Osteoblast (primary cell): ENCODE data around the gene LRBA. TPM values are rescaled to one million over a fixed set of nuclear protein-coding genes. Genes with fewer than 3 reads are reported as not detected.

Experiments
- DNase-seq: peaks from one replicate; pipeline ENCODE4 v3.0.0; 2011; ENCODE audit warnings: low spot score, mixed read lengths; ENCODE audit not compliant: insufficient read length; ENCODE audit errors: missing footprints
- H2AFZ ChIP-seq: 2 replicates; pipeline ENCODE4 v1.6.0; 2011; ENCODE audit warnings: mild to moderate bottlenecking, low read length
- H3K27ac ChIP-seq: 2 replicates; pipeline ENCODE4 v1.5.1; 2011; ENCODE audit warnings: mild to moderate bottlenecking, low read depth, low read length, moderate library complexity
- H3K27me3 ChIP-seq: 2 replicates; pipeline ENCODE4 v1.6.0; 2012; ENCODE audit warnings: mild to moderate bottlenecking, control low read depth, inconsistent platforms, low read length, moderate library complexity; ENCODE audit not compliant: insufficient read depth
- H3K36me3 ChIP-seq: 2 replicates; pipeline ENCODE4 v1.5.1; 2011; ENCODE audit warnings: mild to moderate bottlenecking, low read length, control low read depth, moderate library complexity; ENCODE audit not compliant: insufficient read depth
- H3K4me1 ChIP-seq: 2 replicates; pipeline ENCODE4 v1.5.1; 2011; ENCODE audit warnings: mild to moderate bottlenecking, low read length, control low read depth, moderate library complexity; ENCODE audit not compliant: insufficient read depth
- H3K4me2 ChIP-seq: 2 replicates; pipeline ENCODE4 v1.6.0; 2011; ENCODE audit warnings: mild to moderate bottlenecking, low read length; ENCODE audit not compliant: insufficient read depth
- H3K4me3 ChIP-seq: fragments of 200-600 bp; sonication (generic); 3 replicates; pipeline ENCODE4 v1.5.1; 2012; ENCODE audit warnings: mild to moderate bottlenecking, low read length, inconsistent platforms; ENCODE audit not compliant: insufficient read depth
- H3K79me2 ChIP-seq: 2 replicates; pipeline ENCODE4 v1.6.0; 2012; ENCODE audit warnings: mild to moderate bottlenecking, low read length, control low read depth, inconsistent platforms; ENCODE audit not compliant: insufficient read depth
- H3K9me3 ChIP-seq: 2 replicates; pipeline ENCODE4 v1.5.1; 2011; ENCODE audit warnings: low read depth, low read length, control low read depth
- H4K20me1 ChIP-seq: 2 replicates; pipeline ENCODE4 v1.6.0; 2012; ENCODE audit warnings: mild to moderate bottlenecking, low read length, control low read depth; ENCODE audit not compliant: insufficient read depth
- total RNA-seq: library from RNA; depleted of rRNA; stranded (reverse); fragments of >200 nt; gene quantifications from 2 replicates; pipeline ENCODE4 v1.2.3, GENCODE V29; 2012
- TF ChIP-seq, protein P1 (sequence below): IDR thresholded peaks from 2 replicates; pipeline ENCODE4 v1.5.1; 2011; ENCODE audit warnings: mild to moderate bottlenecking, low read depth, low read length, moderate library complexity; ENCODE audit errors: extremely low read depth

The LRBA gene
- total RNA-seq, 1 donor = 67.3 TPM

GRCh38 chr4:150909116-150909515, 106.0 kb downstream of the LRBA start:
- H3K4me3 ChIP-seq = no peak overlapping the region
- H3K4me2 ChIP-seq = no peak overlapping the region
- TF ChIP-seq, protein P1, sequence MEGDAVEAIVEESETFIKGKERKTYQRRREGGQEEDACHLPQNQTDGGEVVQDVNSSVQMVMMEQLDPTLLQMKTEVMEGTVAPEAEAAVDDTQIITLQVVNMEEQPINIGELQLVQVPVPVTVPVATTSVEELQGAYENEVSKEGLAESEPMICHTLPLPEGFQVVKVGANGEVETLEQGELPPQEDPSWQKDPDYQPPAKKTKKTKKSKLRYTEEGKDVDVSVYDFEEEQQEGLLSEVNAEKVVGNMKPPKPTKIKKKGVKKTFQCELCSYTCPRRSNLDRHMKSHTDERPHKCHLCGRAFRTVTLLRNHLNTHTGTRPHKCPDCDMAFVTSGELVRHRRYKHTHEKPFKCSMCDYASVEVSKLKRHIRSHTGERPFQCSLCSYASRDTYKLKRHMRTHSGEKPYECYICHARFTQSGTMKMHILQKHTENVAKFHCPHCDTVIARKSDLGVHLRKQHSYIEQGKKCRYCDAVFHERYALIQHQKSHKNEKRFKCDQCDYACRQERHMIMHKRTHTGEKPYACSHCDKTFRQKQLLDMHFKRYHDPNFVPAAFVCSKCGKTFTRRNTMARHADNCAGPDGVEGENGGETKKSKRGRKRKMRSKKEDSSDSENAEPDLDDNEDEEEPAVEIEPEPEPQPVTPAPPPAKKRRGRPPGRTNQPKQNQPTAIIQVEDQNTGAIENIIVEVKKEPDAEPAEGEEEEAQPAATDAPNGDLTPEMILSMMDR = no peak
- H3K9me3 ChIP-seq = no peaks in the 10 kb centered on the region
- no peaks in the 10 kb centered on the region for H4K20me1 ChIP-seq
- H3K27me3 ChIP-seq = no peaks in the 10 kb centered on the region
- H3K4me1 ChIP-seq = no peaks in the 10 kb centered on the region
- no peak overlapping the region for H2AFZ ChIP-seq
- no peak for DNase-seq
- H3K27ac ChIP-seq = no peak overlapping the region
- no peaks in the 10 kb centered on the region for H3K79me2 ChIP-seq
- no peaks in the 10 kb centered on the region for H3K36me3 ChIP-seq

GRCh38 chr4:150906987-150907633, 108.0 kb downstream of the LRBA start:
- H3K4me2 ChIP-seq = no peak overlapping the region
- no peak overlapping the region for H3K4me3 ChIP-seq
- no peaks in the 10 kb centered on the region for H3K9me3 ChIP-seq
- TF ChIP-seq, protein P1 = no peak
- no peak overlapping the region for H3K27ac ChIP-seq
- no peaks in the 10 kb centered on the region for H3K27me3 ChIP-seq
- DNase-seq = no peak
- H3K36me3 ChIP-seq = no peaks in the 10 kb centered on the region
- H3K4me1 ChIP-seq = no peaks in the 10 kb centered on the region
- no peaks in the 10 kb centered on the region for H4K20me1 ChIP-seq
- H2AFZ ChIP-seq = no peak overlapping the region
- no peaks in the 10 kb centered on the region for H3K79me2 ChIP-seq

- DNase-seq = no peak
- Histone ChIP-seq H3K9me3 (no peaks in the 10 kb centered on the region), H3K79me2 (no peaks in the 10 kb centered on the region), H3K27me3 (no peaks in the 10 kb centered on the region), H2AFZ (no peak overlapping the region), H3K4me2 (no peak overlapping the region), H4K20me1 (no peaks in the 10 kb centered on the region), H3K4me1 (no peaks in the 10 kb centered on the region), H3K27ac (no peak overlapping the region), H3K4me3 (no peak overlapping the region), H3K36me3 (no peaks in the 10 kb centered on the region)
- TF ChIP-seq, protein P1 = no peak
Measured at GRCh38 chr4:150904671-150905070, 110.4 kb downstream of the LRBA start.

DNA sequence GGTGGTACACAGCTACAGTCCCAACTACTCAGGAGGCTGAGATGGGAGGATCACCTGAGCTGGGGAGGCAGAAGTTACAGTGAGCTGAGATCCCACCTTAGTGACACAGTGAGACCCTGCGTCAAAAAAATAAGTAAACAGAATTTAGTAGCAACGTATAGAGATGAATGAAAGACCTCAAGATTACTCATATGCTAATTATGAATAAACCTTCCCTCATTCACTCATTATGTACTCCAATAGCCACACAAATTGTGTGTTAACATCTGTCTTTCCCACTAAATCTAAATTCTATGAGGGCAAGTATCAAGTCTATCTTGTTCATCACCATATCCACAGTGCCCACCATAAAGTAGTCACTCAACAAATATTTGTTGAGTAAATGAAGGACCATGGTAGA, 111.5 kb downstream of the LRBA start:
- H3K27ac ChIP-seq = no peak overlapping the region
- H3K4me2 ChIP-seq = no peak overlapping the region
- no peaks in the 10 kb centered on the region for H3K9me3 ChIP-seq
- no peaks in the 10 kb centered on the region for H3K4me1 ChIP-seq
- no peaks in the 10 kb centered on the region for H3K79me2 ChIP-seq
- no peaks in the 10 kb centered on the region for H3K36me3 ChIP-seq
- TF ChIP-seq, protein P1 = no peak
- DNase-seq = no peak
- H2AFZ ChIP-seq = no peak overlapping the region
- H4K20me1 ChIP-seq = no peaks in the 10 kb centered on the region
- H3K4me3 ChIP-seq = no peak overlapping the region
- no peaks in the 10 kb centered on the region for H3K27me3 ChIP-seq
